Measurements from ENCODE around the gene PKD1L1.

DNA sequence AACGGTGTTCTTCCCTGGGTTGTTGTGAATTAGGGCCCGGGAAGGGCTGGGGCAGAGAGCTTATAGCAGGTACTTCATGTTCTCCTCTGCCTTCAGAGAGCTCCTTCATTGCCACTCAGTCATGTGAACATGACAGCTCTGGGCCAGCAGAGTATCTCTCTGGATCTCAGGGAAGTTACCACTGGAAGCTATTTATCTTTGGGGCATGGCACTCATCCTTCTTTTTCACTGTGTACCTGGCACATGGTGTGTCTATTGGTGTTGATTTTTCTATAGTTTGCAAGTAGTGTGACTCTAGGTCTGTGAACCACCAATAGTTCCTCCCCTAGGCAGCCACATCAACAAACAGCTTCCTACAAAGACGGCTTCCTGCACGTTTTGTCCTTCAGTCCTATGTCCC is 156.6 kb downstream of the PKD1L1 start:
- TF ChIP-seq, protein P1, sequence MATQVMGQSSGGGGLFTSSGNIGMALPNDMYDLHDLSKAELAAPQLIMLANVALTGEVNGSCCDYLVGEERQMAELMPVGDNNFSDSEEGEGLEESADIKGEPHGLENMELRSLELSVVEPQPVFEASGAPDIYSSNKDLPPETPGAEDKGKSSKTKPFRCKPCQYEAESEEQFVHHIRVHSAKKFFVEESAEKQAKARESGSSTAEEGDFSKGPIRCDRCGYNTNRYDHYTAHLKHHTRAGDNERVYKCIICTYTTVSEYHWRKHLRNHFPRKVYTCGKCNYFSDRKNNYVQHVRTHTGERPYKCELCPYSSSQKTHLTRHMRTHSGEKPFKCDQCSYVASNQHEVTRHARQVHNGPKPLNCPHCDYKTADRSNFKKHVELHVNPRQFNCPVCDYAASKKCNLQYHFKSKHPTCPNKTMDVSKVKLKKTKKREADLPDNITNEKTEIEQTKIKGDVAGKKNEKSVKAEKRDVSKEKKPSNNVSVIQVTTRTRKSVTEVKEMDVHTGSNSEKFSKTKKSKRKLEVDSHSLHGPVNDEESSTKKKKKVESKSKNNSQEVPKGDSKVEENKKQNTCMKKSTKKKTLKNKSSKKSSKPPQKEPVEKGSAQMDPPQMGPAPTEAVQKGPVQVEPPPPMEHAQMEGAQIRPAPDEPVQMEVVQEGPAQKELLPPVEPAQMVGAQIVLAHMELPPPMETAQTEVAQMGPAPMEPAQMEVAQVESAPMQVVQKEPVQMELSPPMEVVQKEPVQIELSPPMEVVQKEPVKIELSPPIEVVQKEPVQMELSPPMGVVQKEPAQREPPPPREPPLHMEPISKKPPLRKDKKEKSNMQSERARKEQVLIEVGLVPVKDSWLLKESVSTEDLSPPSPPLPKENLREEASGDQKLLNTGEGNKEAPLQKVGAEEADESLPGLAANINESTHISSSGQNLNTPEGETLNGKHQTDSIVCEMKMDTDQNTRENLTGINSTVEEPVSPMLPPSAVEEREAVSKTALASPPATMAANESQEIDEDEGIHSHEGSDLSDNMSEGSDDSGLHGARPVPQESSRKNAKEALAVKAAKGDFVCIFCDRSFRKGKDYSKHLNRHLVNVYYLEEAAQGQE (IDR thresholded peaks at IDR 0.05; ENCODE audit: low read depth), result no peak
- TF ChIP-seq TEAD4 (IDR thresholded peaks at IDR 0.05), result no peak
- no peak for TF ChIP-seq TAF1 (IDR thresholded peaks at IDR 0.05; ENCODE audit: low read depth)
- TF ChIP-seq EP300 (IDR thresholded peaks at IDR 0.05; ENCODE audit: borderline replicate concordance), result no peak
- TF ChIP-seq FOXM1 (IDR thresholded peaks at IDR 0.05; ENCODE audit: borderline replicate concordance, low read depth), result no peak
- no peak for TF ChIP-seq YY1 (IDR thresholded peaks at IDR 0.05; ENCODE audit: low read depth)
- TF ChIP-seq RAD21 (IDR thresholded peaks at IDR 0.05; ENCODE audit: low read depth), result no peak
- TF ChIP-seq NFIC (IDR thresholded peaks at IDR 0.05), result no peak
